Breast epithelium (tissue), 3 donors: ENCODE results near the gene SPINDOC.

Source experiments
- POLR2A ChIP-seq: fragments of 450-650 bp; IDR thresholded peaks from one replicate; pipeline ENCODE4 v1.6.1; 2016; ENCODE audit warnings: antibody characterized with exemption, mild to moderate bottlenecking, moderate library complexity
- POLR2AphosphoS5 ChIP-seq, 3 donors: sonication (generic); formaldehyde crosslinking; IDR thresholded peaks; one replicate each; pipeline ENCODE4 v1.6.1; 2017; ENCODE audit warnings: antibody characterized with exemption in 3 of 3
- TF ChIP-seq, protein P1 (sequence below), 3 donors: fragments of 450-650 bp; IDR thresholded peaks; one replicate each; pipeline ENCODE4 v1.5.1; 2016 to 2017; ENCODE audit warnings: antibody characterized with exemption in 3 of 3, mild to moderate bottlenecking in 3 of 3, moderate library complexity in 3 of 3

DNA sequence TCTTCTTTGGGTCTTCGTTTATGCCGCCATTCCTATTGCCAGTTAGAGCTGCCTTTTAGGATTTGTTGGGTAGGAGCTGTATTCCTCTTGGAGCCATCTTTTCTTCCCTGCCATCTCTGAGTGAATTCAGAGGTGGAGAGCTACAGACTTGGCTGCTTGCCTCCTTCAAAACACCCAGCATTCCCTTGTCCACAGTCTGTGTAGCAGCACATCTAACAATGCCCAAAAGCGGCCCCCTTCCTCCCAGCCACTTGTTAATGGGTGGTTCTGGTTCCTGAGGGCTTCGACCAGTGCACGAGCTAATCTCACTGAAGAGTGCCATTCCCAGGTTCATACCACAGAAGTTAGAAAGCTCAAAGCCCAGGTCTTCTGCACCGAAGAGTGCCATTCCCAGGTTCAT lies 63.4 kb downstream of the SPINDOC start:
- TF ChIP-seq POLR2A (no peak), POLR2AphosphoS5 (IDR thresholded peaks at IDR 0.05) (no peak)
- TF ChIP-seq, protein P1, sequence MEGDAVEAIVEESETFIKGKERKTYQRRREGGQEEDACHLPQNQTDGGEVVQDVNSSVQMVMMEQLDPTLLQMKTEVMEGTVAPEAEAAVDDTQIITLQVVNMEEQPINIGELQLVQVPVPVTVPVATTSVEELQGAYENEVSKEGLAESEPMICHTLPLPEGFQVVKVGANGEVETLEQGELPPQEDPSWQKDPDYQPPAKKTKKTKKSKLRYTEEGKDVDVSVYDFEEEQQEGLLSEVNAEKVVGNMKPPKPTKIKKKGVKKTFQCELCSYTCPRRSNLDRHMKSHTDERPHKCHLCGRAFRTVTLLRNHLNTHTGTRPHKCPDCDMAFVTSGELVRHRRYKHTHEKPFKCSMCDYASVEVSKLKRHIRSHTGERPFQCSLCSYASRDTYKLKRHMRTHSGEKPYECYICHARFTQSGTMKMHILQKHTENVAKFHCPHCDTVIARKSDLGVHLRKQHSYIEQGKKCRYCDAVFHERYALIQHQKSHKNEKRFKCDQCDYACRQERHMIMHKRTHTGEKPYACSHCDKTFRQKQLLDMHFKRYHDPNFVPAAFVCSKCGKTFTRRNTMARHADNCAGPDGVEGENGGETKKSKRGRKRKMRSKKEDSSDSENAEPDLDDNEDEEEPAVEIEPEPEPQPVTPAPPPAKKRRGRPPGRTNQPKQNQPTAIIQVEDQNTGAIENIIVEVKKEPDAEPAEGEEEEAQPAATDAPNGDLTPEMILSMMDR (IDR thresholded peaks at IDR 0.05), result no peak
